KBM-7 (cell line): ENCODE data around the gene KIAA1958.

Experiments
- DNase-seq: peaks from one replicate; pipeline ENCODE4 v3.0.0-alpha.2; 2015
- in situ Hi-C: fragments of 300-500 bp; cut with MboI; formaldehyde crosslinking; loops from 2 replicates; pipeline ENCODE4 v1.14.3; 2020; ENCODE audit warnings: low sequenced_read_pairs, low pct_unique_long_range_greater_than_20kb, mixed read lengths

The KIAA1958 gene

DNA sequence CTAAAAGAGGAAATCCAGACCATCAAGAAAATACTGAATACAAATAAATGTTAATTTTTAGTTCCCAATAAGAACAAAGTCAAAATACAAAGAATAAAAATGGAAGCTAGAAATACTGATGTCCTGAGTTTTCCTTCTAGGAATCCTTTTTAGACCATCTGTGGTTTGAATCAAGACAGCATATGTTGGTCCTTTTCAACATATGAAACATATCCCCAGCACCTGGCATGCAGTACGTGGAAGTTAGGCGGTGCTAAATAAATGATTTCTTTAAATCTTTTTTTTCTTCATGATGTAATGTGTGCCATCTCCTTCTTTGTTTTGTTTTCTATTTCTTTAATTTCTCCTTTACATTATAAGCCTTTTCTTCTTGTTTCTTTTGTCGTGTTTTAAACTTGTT is 34.0 kb downstream of the KIAA1958 start:
- in situ Hi-C loops, result no loop called here
- no peak for DNase-seq

DNA sequence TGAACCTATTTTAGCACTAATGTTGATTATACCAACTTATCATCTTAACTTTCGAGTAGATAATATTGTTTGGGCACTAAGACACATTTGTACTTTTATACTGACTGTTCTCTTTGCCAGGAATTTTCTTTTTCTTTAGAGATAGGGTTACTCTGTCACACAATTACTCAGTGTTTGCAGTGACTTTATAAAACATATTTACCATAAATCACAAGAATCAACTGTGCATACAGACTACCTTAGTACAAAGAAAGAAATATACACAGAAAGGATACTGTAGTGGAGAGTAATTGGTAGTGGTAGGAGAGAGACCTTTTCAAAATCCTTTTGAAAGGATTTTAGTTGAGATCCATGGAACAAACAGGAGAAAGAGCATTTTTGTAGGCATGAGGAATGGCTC is 40.3 kb downstream of the KIAA1958 start:
- in situ Hi-C loops, result no loop called here
- DNase-seq, result no peak

GRCh38 chr9:112527959-112528358 is 41.3 kb downstream of the KIAA1958 start:
- in situ Hi-C loops, result no loop called here
- DNase-seq, result no peak

DNA sequence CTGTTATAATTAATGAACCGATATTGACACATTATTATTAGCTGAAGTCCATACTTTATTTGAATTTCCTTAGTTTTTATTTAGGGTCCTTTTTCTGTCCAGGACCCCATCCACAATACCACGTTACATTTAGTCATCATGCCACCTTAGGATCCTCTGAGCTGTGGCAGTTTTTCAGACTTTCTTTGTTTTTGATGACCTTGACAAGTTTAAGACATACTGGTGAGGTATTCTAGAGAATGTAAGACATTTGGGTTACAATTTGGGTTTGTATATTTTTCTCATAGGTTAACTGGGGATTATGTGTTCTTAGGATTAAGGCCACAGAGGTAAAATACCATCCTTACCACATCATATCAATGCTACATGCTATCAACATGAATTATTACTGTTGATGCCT is 42.7 kb downstream of the KIAA1958 start:
- DNase-seq, result no peak
- in situ Hi-C loops, result no loop called here

DNA sequence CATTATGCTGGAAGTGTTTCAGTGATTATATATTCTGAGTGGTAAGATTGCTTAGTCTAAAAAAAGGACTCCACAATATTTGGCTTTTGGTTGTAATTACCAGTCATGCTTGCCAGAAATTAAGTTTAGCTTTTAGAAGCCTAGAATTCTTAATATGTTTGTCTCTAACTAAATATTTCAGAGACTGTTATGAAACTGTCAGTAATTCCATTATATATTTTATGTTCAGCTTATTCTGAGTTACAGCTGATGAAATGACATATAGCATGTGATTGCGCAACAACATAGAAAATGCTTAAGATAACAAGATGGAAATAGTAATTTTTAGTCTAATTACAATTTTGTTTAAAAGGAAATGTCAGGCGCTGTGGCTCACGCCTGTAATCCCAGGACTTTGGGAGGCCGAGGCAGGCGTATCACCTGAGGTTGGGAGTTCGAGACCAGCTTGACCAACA is 44.2 kb downstream of the KIAA1958 start:
- in situ Hi-C loops, result no loop called here
- no peak for DNase-seq

- no peak for DNase-seq
- in situ Hi-C loops, result no loop called here
Observed at GRCh38 chr9:112531666-112532282, 45.1 kb downstream of the KIAA1958 start.

GRCh38 chr9:112532427-112532826 is 45.8 kb downstream of the KIAA1958 start:
- DNase-seq, result no peak
- in situ Hi-C loops, result no loop called here

GRCh38 chr9:112533660-112534059 is 47.0 kb downstream of the KIAA1958 start:
- in situ Hi-C loops, result no loop called here
- DNase-seq, result no peak

- no peak for DNase-seq
- in situ Hi-C loops, result no loop called here
Observed at GRCh38 chr9:112535301-112535700, 48.7 kb downstream of the KIAA1958 start.

- no peak for DNase-seq
- in situ Hi-C loops, result no loop called here
Observed at GRCh38 chr9:112535811-112536210, 49.2 kb downstream of the KIAA1958 start.

GRCh38 chr9:112537561-112537960 is 50.9 kb downstream of the KIAA1958 start:
- no peak for DNase-seq
- in situ Hi-C loops, result no loop called here

- in situ Hi-C loops, result no loop called here
- no peak for DNase-seq
Observed at GRCh38 chr9:112540800-112541199, 54.2 kb downstream of the KIAA1958 start.

- in situ Hi-C loops, result no loop called here
- no peak for DNase-seq
Observed at GRCh38 chr9:112541685-112542084, 55.1 kb downstream of the KIAA1958 start.

DNA sequence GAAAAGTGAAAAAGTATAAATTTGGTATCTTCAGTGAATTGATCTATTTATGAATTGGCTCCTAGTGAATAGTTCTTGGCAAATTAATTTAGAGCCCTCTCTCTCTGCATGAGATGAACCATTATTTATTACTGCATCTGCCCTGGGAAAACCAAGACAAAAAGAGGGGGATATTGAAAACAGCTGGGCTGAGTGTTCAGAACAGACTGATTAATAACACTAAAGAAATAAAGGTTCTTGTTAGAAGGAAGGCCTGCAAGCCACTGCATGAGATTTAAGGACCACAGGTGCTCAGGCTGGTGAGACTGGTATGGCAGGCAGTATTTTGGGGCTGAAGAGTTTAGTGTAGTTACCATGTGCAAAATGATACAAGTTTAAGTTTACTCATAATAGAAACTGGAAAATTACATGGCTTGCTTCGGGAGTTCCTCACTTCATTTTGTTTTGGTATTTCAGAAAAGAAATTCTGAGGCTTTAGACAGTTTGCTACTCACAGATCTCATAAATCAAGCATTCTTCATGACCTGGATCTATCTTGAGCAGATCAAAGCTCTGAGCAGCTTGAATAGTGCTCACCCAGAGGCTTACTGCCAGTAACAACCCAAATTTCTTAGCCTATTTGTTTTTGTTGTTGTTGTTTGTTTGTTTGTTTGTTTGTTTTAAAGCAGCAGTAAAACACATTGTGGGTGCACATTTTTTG is 56.1 kb downstream of the KIAA1958 start:
- DNase-seq, result no peak
- in situ Hi-C loops, result no loop called here

DNA sequence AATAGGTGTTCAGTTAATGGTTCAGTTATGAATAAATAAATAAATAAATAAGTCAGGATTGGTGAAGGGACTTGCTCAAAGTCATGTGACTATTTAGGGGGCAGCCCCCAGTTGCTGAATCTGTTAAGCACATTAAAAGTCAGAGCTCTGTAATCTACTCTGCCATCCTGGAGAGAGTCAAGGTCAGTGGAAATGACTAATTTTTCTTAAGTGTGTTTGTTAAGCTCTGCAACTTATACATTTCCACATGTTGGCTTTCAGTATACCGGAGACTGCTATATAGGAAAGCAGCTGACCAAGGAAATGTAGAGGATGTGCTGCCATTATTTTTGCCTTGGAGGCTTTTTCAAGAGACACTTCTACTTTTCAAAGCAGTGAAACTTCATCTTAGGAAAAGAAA is 57.9 kb downstream of the KIAA1958 start:
- in situ Hi-C loops, result no loop called here
- no peak for DNase-seq

GRCh38 chr9:112545237-112545636 is 58.6 kb downstream of the KIAA1958 start:
- in situ Hi-C loops, result no loop called here
- no peak for DNase-seq

GRCh38 chr9:112546149-112547012 is 59.8 kb downstream of the KIAA1958 start:
- peak; percentile 58 for DNase-seq
- in situ Hi-C loops, result no loop called here

GRCh38 chr9:112548051-112548440 is 61.4 kb downstream of the KIAA1958 start:
- in situ Hi-C loops, result no loop called here
- DNase-seq, result no peak

DNA sequence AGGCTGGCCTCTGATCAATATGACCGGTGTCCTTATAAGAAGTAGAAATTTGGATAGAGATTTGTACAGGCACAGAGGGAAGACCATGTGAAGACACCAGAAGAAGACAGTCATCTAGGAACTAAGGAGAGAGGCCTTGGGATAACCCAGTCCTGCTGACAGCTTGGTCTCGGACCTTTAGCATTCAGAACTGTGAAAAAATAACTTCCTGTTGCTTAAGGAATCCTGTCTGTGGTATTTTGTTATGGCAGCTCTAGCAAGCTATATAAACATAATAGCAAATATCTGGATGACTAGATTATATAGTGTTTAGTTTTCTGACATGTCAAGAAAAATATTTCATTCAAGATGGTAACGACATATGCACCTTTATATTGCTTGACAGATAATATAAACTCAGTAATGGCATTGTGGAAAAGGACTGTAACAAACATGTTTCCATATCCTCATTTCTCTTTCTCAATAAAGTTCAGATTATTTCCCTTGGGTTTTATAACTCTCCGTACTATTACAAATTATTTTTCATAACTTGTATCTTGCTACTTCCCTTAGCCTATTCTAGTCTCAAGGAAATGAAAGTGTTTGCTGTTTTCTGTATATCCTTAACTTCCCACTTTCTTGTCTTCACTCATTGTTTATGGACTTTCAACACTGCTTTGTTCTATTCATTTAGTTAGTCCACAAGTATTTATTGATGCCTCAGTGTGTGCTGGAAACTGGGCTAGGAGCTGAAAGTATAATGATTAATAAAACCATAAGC is 62.4 kb downstream of the KIAA1958 start:
- DNase-seq, result no peak
- in situ Hi-C loops, result no loop called here
